Lower lobe of right lung (tissue), 2 donors: Measurements from ENCODE around the gene CNTN4. TPM values are rescaled to one million over a fixed set of nuclear protein-coding genes. Genes with fewer than 3 reads are reported as not detected.
"Not testable (repeated sequence)": the region's sequence is repeated elsewhere in the genome, so short reads cannot be mapped to it uniquely, and the experiment has no call there.

Source experiments
- ATAC-seq, 2 donors: fragments of 200-7000 bp; cut with Tn5 transposase; one replicate each; pipeline ENCODE4 v1.9.1; 2020 to 2022; ENCODE audit warnings: mild to moderate bottlenecking in 2 of 2, moderate library complexity in 2 of 2
- DNase-seq: peaks from one replicate; pipeline ENCODE4 v3.0.0-alpha.2; 2020
- H3K27ac ChIP-seq: fragments of 200-600 bp; one replicate; pipeline ENCODE4 v1.8.0; 2022
- H3K27me3 ChIP-seq: fragments of 200-600 bp; one replicate; pipeline ENCODE4 v1.8.0; 2022; ENCODE audit warnings: low read depth
- H3K36me3 ChIP-seq: fragments of 200-600 bp; one replicate; pipeline ENCODE4 v1.8.0; 2022; ENCODE audit warnings: mild to moderate bottlenecking
- H3K4me1 ChIP-seq: fragments of 200-600 bp; one replicate; pipeline ENCODE4 v1.8.0; 2022
- H3K4me3 ChIP-seq: fragments of 200-600 bp; one replicate; pipeline ENCODE4 v1.8.0; 2022; ENCODE audit warnings: mild to moderate bottlenecking
- H3K9me3 ChIP-seq: fragments of 200-600 bp; one replicate; pipeline ENCODE4 v1.8.0; 2022
- CTCF ChIP-seq: fragments of 200-600 bp; IDR thresholded peaks from one replicate; pipeline ENCODE4 v1.8.0; 2022; ENCODE audit warnings: antibody characterized with exemption, mild to moderate bottlenecking
- intact Hi-C: fragments of 100-400 bp; cut with DNase I; formaldehyde crosslinking; loops from one replicate; pipeline ENCODE4 v1.11.0; 2022
- total RNA-seq: library from RNA; stranded (reverse); fragmentation: NEBNext Ultra II Directional; extraction: Animal tissue kit (Norgen Biotek cat#: 25700); gene quantifications from one replicate; pipeline ENCODE4 v1.2.1, GENCODE V29; 2021
- donor health status: DM: no; HTN: yes; CAD: no; lungs with severe emphysema.

Gene CNTN4
- total RNA-seq, 1 donor from 2014 or later: 10.4 TPM

- Histone ChIP-seq H3K36me3 (no peaks in the 10 kb centered on the region), H3K4me1 (no peaks in the 10 kb centered on the region), H3K9me3 (no peaks in the 10 kb centered on the region), H3K4me3 (no peak overlapping the region), H3K27me3 (no peaks in the 10 kb centered on the region), H3K27ac (no peak overlapping the region)
- intact Hi-C loops: no loop called here
- TF ChIP-seq CTCF: no peak
- DNase-seq (no peak), ATAC-seq (no peak)
Measured at GRCh38 chr3:2898591-2899353, 800.1 kb downstream of the CNTN4 start.

GRCh38 chr3:2904054-2904453 lies 805.4 kb downstream of the CNTN4 start:
- Histone ChIP-seq H3K4me3 (no peak overlapping the region), H3K27ac (no peak overlapping the region), H3K36me3 (no peaks in the 10 kb centered on the region), H3K27me3 (no peaks in the 10 kb centered on the region), H3K4me1 (no peaks in the 10 kb centered on the region), H3K9me3 (no peaks in the 10 kb centered on the region)
- no peak for TF ChIP-seq CTCF
- intact Hi-C loops: no loop called here
- no peak for DNase-seq
- no peak for ATAC-seq

- no peak overlapping the region for H3K4me3 ChIP-seq
- no peaks in the 10 kb centered on the region for H3K4me1 ChIP-seq
- H3K9me3 ChIP-seq: no peaks in the 10 kb centered on the region
- no peaks in the 10 kb centered on the region for H3K27me3 ChIP-seq
- no peaks in the 10 kb centered on the region for H3K36me3 ChIP-seq
- intact Hi-C loops: no loop called here
- no peak overlapping the region for H3K27ac ChIP-seq
- ATAC-seq (no peak), DNase-seq (no peak)
- no peak for TF ChIP-seq CTCF
Measured at GRCh38 chr3:2908693-2909351, 810.2 kb downstream of the CNTN4 start.

GRCh38 chr3:2910997-2911396 lies 812.3 kb downstream of the CNTN4 start:
- DNase-seq (no peak), ATAC-seq (no peak)
- Histone ChIP-seq H3K4me3 (no peak overlapping the region), H3K9me3 (no peaks in the 10 kb centered on the region), H3K27ac (no peak overlapping the region), H3K4me1 (no peaks in the 10 kb centered on the region), H3K36me3 (no peaks in the 10 kb centered on the region), H3K27me3 (no peaks in the 10 kb centered on the region)
- intact Hi-C loops: no loop called here
- no peak for TF ChIP-seq CTCF

GRCh38 chr3:2915826-2916225 lies 817.2 kb downstream of the CNTN4 start:
- Histone ChIP-seq H3K36me3 (no peaks in the 10 kb centered on the region), H3K27me3 (no peaks in the 10 kb centered on the region), H3K9me3 (no peaks in the 10 kb centered on the region), H3K4me3 (no peak overlapping the region), H3K4me1 (no peaks in the 10 kb centered on the region), H3K27ac (no peak overlapping the region)
- TF ChIP-seq CTCF: no peak
- DNase-seq (no peak), ATAC-seq (peak; percentile 79 to 81)
- intact Hi-C loops: no loop called here

GRCh38 chr3:2916640-2917039 lies 818.0 kb downstream of the CNTN4 start:
- H3K27ac ChIP-seq, ATAC-seq, H3K36me3 ChIP-seq, H3K4me3 ChIP-seq, H3K4me1 ChIP-seq, H3K27me3 ChIP-seq, H3K9me3 ChIP-seq, DNase-seq, intact Hi-C loops: not testable (repeated sequence)
